NCI-H82 (cell line): ENCODE results near the gene ATF7.
"Not testable (repeated sequence)": the region's sequence is repeated elsewhere in the genome, so short reads cannot be mapped to it uniquely, and the experiment has no call there.

Source experiments
- DNase-seq: peaks from one replicate; lab custom pipeline; 2025; lab: John Stamatoyannopoulos, UW

The ATF7 gene

DNA sequence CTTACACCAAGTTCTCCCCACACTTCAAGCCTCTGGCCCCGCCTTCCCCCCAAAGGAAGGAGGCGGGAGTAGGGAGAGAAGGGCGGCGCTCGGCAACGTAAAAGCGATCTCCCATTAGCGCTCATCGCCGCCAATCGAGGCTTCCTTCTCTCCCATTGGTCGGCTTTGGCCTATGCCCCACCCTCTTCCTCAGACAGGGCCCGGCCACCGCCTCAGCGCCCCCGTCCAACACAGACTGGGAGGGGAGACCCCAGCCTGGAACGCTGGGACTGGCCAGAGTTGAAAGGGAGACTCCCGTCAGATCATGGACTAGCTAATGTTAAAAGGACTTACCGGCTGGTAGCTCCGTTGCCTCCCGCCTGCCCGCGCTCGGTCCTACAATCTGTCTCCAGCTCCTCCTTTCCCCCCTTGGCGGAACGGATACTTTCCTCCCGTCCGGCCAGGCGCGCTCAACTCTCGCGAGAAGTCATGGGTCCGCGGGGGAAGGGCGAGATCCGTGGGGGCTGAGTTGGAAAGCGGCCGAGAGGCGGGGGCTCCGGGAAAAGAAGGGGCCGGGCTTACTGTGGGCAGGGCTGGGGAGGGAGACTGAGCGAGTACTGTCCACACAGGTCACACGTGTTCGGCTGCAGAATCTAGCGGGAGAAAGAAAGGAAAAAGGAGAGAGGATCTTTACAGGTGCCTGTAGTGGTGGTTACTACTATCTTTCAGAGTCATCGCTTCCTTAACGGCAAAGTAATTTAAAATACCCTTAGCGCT lies at the start of gene ATF7:
Gene ATF7, minus strand, starts transcription at position 437 of the 756 bp plus-strand sequence. CDS start 25,382 bp downstream, outside the sequence.
- DNase-seq: peak; percentile 99

DNA sequence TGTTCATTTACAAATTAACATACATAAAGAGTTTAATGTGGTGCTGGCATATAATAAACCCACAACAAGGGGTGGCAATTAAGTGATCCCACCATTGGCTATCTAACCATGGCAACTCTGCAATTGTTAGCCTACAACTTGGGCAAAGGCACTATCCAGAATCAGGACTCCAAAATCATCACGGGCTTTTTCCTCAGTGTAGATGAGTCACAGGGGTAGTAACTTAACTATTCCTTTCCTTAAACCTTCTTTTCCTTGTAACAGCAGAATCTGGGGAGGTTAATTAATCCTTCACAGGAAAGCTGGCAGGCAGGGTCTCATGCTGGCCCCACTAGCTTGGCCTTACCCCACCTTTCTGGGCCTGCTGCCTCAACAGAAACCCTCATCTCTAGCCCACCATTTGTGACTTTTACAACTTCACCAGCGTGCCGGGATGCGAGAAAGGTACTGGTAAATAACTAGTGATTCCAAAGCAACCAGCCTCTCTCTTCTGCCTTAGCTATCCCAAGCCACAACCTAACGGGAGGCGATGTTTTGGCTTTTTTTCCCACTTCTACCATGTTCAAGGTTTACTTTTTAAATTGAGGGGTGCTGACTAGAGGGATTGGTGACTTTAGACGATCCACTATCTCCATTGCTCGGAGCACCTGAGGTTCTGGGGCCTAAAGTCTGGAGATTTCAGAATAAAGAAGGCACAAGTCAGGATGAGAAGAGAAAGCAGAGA lies 49.0 kb upstream of the ATF7 start:
- DNase-seq: peak; percentile 40

DNA sequence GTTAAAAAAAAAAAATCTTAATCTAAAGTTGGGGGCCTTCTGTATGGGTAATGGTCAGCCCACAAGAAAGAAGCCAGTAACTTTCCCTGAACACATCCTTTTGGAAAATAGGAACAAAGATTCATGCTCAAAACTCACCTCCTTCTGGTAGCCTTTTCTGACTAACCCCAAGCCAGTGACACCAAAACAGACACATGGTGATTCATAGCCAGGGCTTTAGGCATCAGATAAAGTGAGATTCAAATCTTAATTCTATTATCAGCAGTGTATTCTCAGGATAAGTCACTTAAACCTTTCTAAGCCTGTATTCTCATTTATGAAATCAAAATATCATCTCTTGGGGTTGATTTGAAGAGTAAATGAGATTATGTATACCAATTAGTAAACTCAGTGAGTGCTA lies 44.8 kb upstream of the ATF7 start:
- peak; percentile 36 for DNase-seq

DNA sequence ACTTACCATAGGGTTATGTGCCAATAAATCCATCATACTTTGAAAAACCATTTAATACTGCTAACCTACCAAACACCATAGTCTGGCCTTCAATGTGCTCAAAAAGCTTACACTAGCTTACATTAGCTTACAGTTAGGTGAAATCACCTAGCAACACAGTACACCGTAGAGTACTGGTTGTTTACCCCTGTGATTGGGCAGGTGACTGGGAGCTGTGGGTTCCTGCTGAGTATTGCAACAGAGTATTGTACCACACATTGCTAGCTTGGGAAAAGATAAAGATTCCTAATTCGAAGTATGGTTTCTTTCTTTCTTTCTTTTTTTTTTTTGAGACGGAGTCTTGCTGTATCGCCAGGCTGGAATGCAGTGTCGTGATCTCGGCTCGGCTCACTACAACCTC lies 44.1 kb upstream of the ATF7 start:
- no peak for DNase-seq

DNA sequence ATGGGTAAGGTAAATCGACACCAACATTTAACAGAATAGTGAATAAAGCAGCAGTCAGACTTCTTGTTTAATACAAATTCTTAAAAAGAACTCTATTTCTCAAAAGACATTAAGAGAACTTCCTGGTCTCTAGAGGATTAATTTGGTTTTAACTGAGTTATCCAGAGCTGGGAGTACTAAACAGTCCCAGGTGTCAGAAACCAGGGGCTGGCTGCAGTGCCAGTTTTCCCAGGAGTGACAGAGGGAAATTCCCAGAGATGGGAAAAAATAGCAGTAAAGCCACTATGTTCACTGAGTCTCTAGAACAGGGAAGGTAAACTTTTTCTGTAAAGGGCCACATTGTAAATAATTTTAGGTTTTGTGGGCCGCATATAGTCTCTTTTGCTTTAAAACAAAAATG lies 40.9 kb upstream of the ATF7 start:
- DNase-seq: no peak

DNA sequence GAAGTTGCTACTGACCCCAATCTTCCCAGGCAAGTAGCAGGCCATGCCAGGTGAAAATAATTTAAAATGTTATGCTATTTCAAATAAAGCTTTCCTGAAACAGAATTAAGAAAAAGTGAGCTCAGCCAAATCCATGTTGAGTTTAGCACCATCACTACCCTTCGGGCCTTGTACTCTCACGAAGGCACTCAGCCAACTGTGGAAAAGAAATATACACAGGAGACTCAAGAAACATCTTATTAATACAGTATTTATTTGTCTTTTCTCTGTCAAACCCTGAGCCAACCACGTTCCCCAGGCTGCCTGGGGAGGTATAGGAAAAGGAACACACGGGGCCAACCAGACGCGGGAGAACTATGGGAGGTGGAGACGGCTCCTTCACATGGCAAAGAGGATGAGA lies 38.8 kb upstream of the ATF7 start:
- DNase-seq: no peak

DNA sequence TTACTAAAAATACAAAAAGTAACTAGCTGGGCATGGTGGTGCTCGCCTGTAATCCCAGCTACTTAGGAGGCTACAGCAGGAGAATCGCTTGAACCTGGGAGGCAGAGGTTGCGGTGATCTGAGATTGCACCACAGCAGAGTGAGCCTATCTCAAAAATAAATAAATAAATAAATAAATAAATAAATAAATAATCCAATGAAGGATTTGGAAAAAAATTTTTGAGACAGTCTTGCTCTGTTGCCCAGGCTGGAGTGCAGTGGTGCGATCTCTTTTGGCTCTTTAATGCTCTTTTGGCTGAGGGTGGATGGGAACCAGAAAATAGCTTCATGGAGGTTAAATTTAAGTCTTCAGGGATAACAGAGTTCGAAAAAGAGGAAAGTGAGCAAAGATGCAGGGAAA lies 38.0 kb upstream of the ATF7 start:
- no peak for DNase-seq

DNA sequence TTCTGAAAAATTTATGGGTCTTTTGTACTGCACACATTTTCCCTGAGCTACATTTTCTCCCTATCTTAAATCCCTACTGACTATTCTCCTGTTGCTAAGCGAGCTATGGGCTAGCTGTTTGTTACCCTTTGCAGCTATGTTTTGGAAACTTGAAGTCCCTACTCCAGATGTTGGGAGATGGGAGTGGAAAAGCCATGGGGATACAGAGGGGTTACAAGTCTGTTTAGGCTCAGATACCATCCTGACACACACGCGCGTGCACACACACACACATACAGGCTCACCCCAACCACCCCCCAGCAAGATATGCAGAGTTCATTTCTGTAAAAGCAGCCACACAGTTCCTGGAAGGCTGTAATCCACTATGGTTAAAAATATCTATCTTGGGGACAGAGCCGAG lies 33.9 kb upstream of the ATF7 start:
- no peak for DNase-seq

DNA sequence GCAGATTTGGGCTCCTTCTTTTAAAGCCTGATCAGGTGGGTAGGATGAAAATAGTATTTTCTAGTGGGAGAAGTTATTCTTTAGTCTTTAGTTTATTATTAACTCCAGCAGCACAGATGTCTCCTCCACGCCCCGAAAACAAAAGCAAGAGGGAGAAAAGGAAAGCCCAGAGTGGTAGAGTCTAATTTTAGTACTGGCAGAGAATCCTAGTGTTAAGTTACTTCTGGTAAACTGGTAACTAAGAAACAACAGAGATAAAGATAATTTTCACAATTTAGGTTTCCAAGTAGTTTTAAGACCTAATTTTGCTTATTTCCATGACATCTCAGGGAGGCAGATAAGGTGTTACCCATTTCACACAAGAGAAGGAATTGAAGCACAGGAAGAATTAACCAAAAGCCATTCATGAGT lies 33.4 kb upstream of the ATF7 start:
- DNase-seq: no peak

DNA sequence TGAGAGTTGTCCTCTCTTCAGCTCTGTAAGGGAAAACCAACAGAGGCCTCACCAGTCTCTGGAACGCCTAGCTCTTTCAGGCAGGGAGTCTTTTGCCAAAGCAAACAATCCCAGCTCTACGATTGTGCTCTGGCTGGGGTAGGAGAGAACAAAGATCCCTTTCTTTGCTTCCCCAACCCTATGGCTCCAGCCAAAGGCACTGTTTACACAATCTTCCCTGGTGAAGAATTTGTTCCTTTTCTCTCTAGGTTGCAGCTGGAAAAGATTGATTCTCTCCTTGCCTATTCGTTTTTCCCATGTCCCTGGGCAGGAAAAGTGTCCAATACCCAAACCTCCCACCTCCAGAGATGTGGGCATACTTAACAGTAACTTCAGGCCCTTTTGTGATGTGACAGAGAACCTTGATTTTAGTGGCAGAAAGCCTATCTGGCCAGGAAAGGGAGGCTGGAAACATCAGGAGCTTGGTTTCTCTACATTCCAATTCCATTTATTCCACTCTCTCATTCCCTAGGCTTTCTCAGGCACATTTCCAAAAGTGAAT lies 32.9 kb upstream of the ATF7 start:
- no peak for DNase-seq

DNA sequence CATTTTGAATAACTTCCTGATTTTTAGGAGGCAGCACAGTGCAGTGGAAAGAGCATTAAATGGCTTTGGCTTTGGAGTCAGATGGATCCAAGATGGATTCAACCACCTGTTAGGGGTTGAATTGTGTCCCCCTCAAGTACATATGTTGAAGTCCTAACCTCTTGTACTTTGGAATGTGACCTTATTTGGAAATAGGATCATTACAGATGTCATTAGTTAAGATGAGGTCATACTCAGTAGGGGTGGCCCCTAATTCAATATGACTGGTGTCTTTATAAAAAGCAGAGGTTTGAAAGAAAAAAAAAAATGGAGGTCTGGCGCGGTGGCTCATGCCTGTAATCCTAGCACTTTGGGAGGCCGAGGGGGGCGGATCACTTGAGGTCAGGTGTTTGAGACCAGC lies 30.9 kb upstream of the ATF7 start:
- no peak for DNase-seq

DNA sequence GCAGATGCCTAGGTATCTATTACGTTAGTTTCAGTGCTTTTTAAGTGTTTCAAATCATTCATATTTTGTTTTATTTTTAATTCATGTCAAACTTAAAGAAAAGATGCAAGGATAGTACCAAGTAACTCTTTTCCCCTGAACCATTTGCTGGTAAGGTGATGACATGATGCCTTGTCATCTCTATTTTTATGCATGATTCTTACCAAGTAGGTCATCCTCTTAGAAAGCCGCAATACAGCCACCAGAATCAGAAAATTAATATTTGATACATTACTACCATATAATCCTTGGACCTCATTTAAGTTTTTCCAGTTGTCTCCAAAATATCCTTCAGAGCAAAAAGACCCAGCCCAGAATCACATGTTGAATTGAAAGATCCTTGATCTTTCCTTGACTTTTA lies 27.4 kb upstream of the ATF7 start:
- no peak for DNase-seq

DNA sequence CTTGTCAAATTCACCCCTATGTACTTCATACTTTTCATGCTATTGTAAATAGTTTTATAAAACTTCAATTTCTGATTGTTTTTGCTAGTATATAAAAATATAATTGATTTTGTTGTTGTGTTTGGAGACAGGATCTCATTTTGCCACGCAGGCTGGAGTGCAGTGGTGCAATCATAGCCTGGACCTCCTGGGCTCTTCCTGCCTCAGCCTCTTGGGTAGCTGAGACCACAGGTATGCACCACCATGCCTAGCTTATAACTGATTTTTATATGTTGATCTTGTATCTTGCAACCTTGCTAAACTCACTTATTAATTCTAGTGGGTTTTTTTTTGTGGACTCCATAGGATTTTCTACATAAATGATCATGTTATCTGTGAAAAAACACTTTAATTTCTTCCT lies 26.2 kb upstream of the ATF7 start:
- DNase-seq: no peak

DNA sequence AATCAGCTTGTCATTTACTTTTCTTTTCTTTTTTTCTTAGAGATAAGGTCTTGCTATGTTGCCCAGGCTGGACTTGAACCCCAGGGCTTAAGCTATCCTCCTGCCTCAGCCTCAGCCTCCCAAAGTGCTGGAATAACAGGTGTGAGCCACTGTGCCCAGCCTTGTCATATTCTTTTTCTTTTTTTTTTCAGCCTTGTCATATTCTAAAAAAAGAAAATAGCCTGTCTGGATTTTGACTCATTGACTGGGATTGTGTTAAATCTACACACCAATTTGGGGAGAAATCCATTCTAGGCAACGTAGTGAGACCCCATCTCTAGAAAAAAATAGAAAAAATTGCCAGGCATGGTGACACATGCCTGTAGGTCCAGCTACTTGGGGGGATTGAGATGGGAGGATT lies 25.6 kb upstream of the ATF7 start:
- no peak for DNase-seq

DNA sequence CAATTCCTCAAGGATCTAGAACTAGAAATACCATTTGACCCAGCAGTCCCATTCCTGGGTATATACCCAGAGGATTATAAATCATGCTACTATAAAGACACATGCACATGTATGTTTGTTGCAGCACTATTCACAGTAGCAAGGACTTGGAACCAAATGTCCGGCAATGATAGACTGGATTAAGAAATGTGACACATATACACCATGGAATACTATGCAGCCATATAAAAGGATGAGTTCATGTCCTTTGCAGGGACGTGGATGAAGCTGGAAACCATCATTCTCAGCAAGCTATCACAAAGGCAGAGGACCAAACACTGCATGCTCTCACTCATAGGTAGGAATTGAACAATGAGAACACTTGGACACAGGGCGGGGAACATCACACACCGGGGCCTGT lies 20.1 kb upstream of the ATF7 start:
- not testable (repeated sequence) for DNase-seq

DNA sequence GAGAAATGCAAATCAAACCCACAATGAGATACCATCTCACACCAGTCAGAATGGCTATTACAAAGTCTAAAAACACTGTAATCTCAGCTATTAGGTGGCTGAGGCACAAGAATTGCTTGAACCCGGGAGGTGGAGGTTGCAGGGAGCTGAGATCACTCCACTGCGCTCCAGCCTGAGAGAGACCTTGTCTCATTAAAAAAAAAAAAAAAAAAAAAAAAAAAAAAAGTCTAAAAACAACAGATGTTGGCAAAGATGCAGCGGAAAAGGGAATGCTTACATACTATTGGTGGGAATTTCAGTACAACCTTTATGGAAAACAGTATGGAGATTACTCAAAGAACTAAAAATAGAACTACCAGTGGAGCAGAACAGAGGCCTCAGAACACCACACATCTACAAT lies 19.0 kb upstream of the ATF7 start:
- no peak for DNase-seq

DNA sequence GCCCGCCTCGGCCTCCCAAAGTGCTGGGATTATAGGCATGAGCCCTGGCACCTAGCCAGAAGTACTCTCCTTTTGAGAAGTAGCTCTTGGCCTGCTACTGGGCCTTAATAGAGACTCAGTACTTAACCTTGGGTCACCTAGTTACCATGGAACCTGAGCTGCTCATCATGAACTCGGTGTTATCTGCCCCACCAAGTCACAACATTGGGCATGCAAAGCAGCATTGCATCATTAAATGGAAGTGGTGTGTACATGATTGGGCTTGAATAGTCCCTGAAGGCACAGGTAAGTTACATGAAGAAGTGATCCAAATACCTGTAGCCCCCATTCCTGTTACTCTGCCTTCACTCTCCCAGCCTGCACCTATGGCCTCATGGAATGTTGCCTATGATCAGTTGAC lies 18.0 kb upstream of the ATF7 start:
- peak; percentile 37 for DNase-seq

DNA sequence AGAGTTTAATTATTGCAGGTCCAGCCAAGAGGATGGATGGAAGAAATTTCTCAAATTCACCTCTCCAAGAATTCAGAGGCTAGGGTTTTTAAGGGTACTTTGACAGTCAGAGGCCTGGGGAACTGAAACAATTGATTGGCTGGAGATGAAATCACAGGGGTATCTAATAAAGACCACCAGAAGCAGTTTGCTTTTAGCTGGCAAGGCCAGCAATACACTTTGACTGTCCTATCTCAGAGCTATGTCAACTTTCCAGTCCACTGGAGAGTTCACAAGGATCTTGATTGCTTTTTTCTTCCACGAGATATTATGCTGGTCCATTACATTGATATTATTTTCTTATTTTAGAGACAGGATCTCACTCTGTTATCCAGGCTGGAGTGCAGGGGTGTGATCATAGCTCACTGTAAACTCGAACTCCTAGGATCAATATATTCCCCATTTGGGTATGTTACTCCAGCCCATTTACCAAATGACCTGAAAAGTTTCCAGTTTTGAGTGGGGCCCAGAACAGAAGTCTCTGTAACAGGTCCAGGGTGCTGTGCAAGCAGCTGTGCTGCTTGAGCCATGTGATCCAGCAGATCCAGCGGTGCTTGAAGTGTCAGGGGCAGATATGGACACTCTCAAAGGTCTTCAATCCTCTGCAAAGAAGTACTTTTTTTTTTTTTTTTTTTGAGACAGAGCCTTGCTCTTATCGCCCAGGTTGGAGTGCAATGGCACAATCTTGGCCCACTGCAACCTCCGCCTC lies 17.2 kb upstream of the ATF7 start:
- DNase-seq: no peak

DNA sequence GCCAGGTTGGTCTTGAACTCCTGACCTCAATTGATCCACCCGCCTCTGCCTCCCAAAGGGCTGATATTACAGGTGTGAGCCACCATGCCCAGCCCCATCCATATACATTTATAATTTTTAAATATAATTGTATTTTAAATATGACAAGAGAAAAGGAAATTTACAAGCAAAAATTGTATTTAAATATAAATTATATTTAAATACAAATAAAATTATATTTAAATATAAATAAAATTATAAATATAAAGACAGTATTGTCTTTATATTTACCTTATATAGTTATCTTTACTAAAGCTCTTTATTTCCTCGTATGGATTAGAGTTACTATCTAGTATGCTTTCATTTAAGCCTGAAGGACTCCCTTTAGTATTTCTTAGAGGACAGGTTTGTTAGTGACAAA lies 11.9 kb upstream of the ATF7 start:
- DNase-seq: no peak

DNA sequence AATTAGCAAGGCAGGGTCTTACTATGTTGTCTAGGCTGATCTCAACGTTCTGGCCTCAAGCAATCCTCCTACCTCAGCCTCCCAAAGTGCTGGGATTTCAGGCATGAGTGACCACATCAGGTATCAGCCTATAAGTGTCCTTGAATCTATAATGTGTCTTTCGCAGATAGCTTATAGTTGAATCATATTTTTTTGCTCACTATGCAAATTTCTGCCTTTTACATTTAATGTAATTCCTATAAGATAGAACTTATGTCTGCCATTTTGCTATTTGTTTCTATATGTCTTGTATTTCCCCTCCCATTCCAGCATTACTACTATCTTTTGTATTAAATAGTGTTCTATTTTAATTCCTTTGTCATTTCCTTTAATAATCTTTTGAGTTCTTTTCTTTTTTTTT lies 10.5 kb upstream of the ATF7 start:
- no peak for DNase-seq

DNA sequence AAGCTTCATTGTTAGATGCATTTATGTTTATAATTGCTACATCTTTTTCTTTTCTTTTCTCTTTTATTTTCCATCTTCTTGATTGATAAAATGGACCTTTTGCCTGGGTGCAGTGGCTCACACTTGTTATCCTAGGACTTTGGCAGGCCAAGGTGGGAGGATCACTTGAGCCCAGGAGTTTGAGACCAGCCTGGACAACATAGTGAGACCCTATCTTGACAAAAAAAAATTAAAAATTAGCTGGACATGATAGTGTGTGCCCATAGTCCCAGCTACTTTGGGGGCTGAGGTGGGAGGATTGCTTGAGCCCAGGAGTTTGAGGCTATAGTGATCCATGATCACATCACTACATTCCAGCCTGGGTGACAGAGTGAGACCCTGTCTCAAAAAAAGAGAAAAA lies 9.5 kb upstream of the ATF7 start:
- DNase-seq: not testable (repeated sequence)

DNA sequence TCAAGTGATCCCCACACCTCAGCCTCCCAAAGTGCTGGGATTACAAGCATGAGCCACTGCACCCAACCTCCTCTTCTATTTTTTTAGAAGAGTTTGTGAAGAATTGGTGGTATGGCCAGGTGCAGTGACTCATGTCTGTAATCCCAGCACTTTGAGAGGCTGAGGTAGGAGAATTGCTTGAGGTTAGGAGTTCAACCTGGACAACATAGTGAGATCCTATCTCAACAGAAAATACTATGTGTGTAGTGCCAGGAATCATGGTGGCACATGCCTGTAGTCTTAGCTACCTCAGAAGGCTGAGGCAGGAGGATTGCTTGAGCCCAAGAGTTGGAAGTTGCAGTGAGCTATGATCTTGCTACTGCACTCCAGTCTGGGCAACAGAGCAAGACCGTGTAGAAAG lies 5.5 kb upstream of the ATF7 start:
- no peak for DNase-seq

DNA sequence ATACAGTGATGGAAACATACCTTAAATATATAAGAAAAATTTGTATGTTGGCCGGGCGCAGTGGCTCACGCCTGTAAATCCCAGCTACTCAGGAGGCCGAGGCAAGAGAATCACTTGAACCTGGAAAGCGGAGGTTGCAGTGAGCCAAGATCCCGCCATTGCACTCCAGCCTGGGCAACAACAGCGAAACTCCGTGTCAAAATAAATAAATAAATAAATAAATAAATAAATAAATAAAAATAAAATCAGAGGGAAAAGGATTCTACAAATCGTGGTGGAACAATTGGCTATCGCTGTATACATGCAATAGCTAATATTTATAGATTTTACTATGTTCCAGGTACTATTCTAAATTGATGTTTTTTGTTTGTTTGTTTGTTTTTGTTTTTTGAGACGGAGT lies 1.7 kb upstream of the ATF7 start:
- no peak for DNase-seq
